Nephron progenitor cell (in vitro differentiated cells): Measurements from ENCODE around the gene KCND2.

ENCODE experiments used
- DNase-seq: peaks from one replicate; pipeline ENCODE4 v3.0.0; 2021
- H3K27ac Mint-ChIP-seq: 2 replicates; pipeline ENCODE4 v1.8.0; 2021; ENCODE audit warnings: mild to moderate bottlenecking, moderate library complexity, mixed read lengths
- H3K27me3 Mint-ChIP-seq: 2 replicates; pipeline ENCODE4 v1.8.0; 2021; ENCODE audit warnings: mild to moderate bottlenecking, low read depth, mixed read lengths; ENCODE audit not compliant: poor library complexity
- H3K36me3 Mint-ChIP-seq: 2 replicates; pipeline ENCODE4 v1.8.0; 2021; ENCODE audit warnings: low read depth, mixed read lengths
- H3K4me1 Mint-ChIP-seq: 2 replicates; pipeline ENCODE4 v1.8.0; 2021; ENCODE audit warnings: mixed read lengths
- H3K4me3 Mint-ChIP-seq: 2 replicates; pipeline ENCODE4 v1.8.0; 2021; ENCODE audit warnings: mild to moderate bottlenecking, moderate library complexity, mixed read lengths
- H3K9me3 Mint-ChIP-seq: 2 replicates; pipeline ENCODE4 v1.8.0; 2021; ENCODE audit warnings: mild to moderate bottlenecking, moderate library complexity, mixed read lengths
- TF ChIP-seq, protein P1 (sequence below): fragments of 200-600 bp; sonication (generic); IDR thresholded peaks from 2 replicates; pipeline ENCODE4 v1.5.0; 2021; ENCODE audit warnings: antibody characterized with exemption

The KCND2 gene

GRCh38 chr7:120603366-120603765 is 330.4 kb downstream of the KCND2 start:
- Mint-ChIP-seq H3K36me3 (no peaks in the 10 kb centered on the region), H3K4me1 (peaks cover 14% of the 10 kb centered on the region), H3K27me3 (no peaks in the 10 kb centered on the region), H3K9me3 (no peaks in the 10 kb centered on the region), H3K27ac (peak overlapping the region; percentile 48), H3K4me3 (no peak overlapping the region)
- no peak for DNase-seq
- TF ChIP-seq, protein P1, sequence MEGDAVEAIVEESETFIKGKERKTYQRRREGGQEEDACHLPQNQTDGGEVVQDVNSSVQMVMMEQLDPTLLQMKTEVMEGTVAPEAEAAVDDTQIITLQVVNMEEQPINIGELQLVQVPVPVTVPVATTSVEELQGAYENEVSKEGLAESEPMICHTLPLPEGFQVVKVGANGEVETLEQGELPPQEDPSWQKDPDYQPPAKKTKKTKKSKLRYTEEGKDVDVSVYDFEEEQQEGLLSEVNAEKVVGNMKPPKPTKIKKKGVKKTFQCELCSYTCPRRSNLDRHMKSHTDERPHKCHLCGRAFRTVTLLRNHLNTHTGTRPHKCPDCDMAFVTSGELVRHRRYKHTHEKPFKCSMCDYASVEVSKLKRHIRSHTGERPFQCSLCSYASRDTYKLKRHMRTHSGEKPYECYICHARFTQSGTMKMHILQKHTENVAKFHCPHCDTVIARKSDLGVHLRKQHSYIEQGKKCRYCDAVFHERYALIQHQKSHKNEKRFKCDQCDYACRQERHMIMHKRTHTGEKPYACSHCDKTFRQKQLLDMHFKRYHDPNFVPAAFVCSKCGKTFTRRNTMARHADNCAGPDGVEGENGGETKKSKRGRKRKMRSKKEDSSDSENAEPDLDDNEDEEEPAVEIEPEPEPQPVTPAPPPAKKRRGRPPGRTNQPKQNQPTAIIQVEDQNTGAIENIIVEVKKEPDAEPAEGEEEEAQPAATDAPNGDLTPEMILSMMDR = no peak

- H3K27ac Mint-ChIP-seq = peak overlapping the region; percentile 3
- no peaks in the 10 kb centered on the region for H3K9me3 Mint-ChIP-seq
- no peaks in the 10 kb centered on the region for H3K36me3 Mint-ChIP-seq
- H3K4me3 Mint-ChIP-seq = no peak overlapping the region
- peaks cover 20% of the 10 kb centered on the region for H3K4me1 Mint-ChIP-seq
- TF ChIP-seq, protein P1 = no peak
- no peaks in the 10 kb centered on the region for H3K27me3 Mint-ChIP-seq
- DNase-seq = no peak
Observed at GRCh38 chr7:120609136-120609753, 336.3 kb downstream of the KCND2 start.

DNA sequence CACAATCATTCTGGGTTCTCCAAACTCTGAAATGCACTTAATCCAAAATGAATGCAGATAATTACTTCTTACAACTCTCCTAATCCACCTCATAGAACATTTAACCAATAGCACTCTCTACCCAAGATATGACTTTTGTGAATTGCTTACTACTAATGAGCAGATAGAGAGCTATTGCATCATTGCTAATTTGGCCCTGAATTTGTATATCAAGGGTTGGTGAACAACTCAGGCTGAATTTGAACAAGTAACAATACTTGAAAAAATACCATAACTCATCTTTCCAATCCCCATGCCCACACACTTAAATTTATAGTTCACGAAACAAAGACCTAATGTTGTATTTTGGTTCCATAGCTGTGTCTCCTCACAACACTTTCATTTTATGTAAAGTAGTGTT is 339.0 kb downstream of the KCND2 start:
- Mint-ChIP-seq H3K4me1 (peaks cover 20% of the 10 kb centered on the region), H3K36me3 (no peaks in the 10 kb centered on the region), H3K27ac (no peak overlapping the region), H3K27me3 (no peaks in the 10 kb centered on the region), H3K9me3 (no peaks in the 10 kb centered on the region), H3K4me3 (no peak overlapping the region)
- DNase-seq = no peak
- TF ChIP-seq, protein P1 = no peak

- no peaks in the 10 kb centered on the region for H3K36me3 Mint-ChIP-seq
- H3K4me1 Mint-ChIP-seq = peaks cover 5% of the 10 kb centered on the region
- H3K27ac Mint-ChIP-seq = no peak overlapping the region
- no peak overlapping the region for H3K4me3 Mint-ChIP-seq
- TF ChIP-seq, protein P1 = no peak
- no peaks in the 10 kb centered on the region for H3K27me3 Mint-ChIP-seq
- H3K9me3 Mint-ChIP-seq = no peaks in the 10 kb centered on the region
- no peak for DNase-seq
Observed at GRCh38 chr7:120615703-120616102, 342.7 kb downstream of the KCND2 start.

DNA sequence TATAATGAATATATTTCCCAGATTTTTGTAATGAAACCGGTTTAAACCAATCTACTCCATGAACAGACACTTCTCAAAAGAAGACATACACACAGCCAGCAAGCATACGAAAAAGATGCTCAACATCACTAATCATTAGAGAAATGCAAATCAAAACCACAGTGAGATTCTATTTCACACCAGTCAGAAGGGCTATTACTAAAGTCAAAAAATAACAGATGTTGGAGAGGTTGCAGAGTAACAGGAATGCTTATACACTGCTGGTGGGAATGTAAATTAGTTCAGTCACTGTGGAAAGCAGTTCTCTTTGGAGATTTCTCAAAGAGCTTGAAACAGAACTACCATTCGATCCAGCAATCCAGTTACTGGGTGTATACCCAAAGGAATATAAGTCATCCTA is 344.3 kb downstream of the KCND2 start:
- peaks cover 7% of the 10 kb centered on the region for H3K4me1 Mint-ChIP-seq
- no peak overlapping the region for H3K27ac Mint-ChIP-seq
- H3K4me3 Mint-ChIP-seq = no peak overlapping the region
- TF ChIP-seq, protein P1 = no peak
- no peak for DNase-seq
- H3K27me3 Mint-ChIP-seq = no peaks in the 10 kb centered on the region
- no peaks in the 10 kb centered on the region for H3K36me3 Mint-ChIP-seq
- H3K9me3 Mint-ChIP-seq = no peaks in the 10 kb centered on the region

DNA sequence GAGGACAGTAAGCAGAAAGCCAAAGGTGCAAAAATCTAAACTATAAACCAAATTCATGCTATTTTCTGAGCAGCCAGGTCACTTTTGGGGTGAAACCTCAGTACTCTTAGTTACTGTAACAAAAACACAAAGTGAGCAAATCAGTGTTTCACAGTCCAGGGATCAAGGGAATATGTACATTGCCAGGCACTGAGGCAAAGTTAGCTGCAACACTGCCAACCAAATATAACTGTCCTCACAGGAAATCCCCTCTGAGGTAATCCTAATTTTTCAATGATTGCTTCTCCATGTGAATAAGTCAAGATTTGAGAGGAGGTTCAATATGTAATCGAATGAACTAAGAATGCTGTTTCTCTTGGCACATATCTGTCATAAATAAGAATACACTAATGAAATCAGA is 355.3 kb downstream of the KCND2 start:
- DNase-seq = no peak
- Mint-ChIP-seq H3K27ac (no peak overlapping the region), H3K36me3 (no peaks in the 10 kb centered on the region), H3K4me1 (no peaks in the 10 kb centered on the region), H3K9me3 (no peaks in the 10 kb centered on the region), H3K27me3 (no peaks in the 10 kb centered on the region), H3K4me3 (no peak overlapping the region)
- TF ChIP-seq, protein P1 = no peak
